Loucy (cell line): Measurements from ENCODE around the gene FLVCR2.

ENCODE experiments used
- H2AFZ ChIP-seq: fragments of 200-600 bp; sonication (generic); 2 replicates; pipeline ENCODE4 v1.6.0; 2016; ENCODE audit warnings: antibody characterized with exemption, mild to moderate bottlenecking, low read length, moderate library complexity
- H3F3A ChIP-seq: fragments of 200-600 bp; 2 replicates; pipeline ENCODE4 v1.6.0; 2016; ENCODE audit warnings: antibody characterized with exemption, low read depth, mild to moderate bottlenecking
- H3K27me3 ChIP-seq: fragments of 200-600 bp; sonication (generic); 2 replicates; pipeline ENCODE4 v1.6.1; 2014; ENCODE audit warnings: low read length, mild to moderate bottlenecking; ENCODE audit not compliant: insufficient read depth, poor library complexity, severe bottlenecking
- H3K36me3 ChIP-seq: fragments of 200-600 bp; sonication (generic); 2 replicates; pipeline ENCODE4 v1.6.1; 2016; ENCODE audit warnings: low read length; ENCODE audit not compliant: insufficient read depth
- H3K4me1 ChIP-seq: fragments of 200-600 bp; sonication (generic); 2 replicates; pipeline ENCODE4 v1.5.1; 2014; ENCODE audit warnings: low read length, mild to moderate bottlenecking; ENCODE audit not compliant: insufficient read depth, poor library complexity, severe bottlenecking
- H3K4me2 ChIP-seq: fragments of 200-600 bp; sonication (generic); 2 replicates; pipeline ENCODE4 v1.6.0; 2014; ENCODE audit warnings: antibody characterized with exemption, low read length, low read depth, mild to moderate bottlenecking; ENCODE audit not compliant: poor library complexity, severe bottlenecking
- H3K4me3 ChIP-seq: fragments of 200-600 bp; sonication (generic); 2 replicates; pipeline ENCODE4 v1.5.1; 2014; ENCODE audit warnings: low read length, mild to moderate bottlenecking, mixed read lengths; ENCODE audit not compliant: poor library complexity, severe bottlenecking
- H3K79me2 ChIP-seq: fragments of 200-600 bp; sonication (generic); 2 replicates; pipeline ENCODE4 v1.6.1; 2014; ENCODE audit warnings: low read length; ENCODE audit not compliant: insufficient read depth
- H3K9ac ChIP-seq: fragments of 200-600 bp; sonication (generic); 2 replicates; pipeline ENCODE4 v1.6.0; 2014; ENCODE audit warnings: mild to moderate bottlenecking, low read depth, low read length, moderate library complexity; ENCODE audit not compliant: poor library complexity, severe bottlenecking
- H3K9me2 ChIP-seq: fragments of 200-600 bp; sonication (generic); replicated peaks from 2 replicates; pipeline ENCODE4 v1.6.1; 2016; ENCODE audit warnings: low read depth, low read length, mixed read lengths
- H3K9me3 ChIP-seq: fragments of 200-600 bp; sonication (generic); 2 replicates; pipeline ENCODE4 v1.6.1; 2014; ENCODE audit warnings: mild to moderate bottlenecking, antibody characterized with exemption, low read length, low read depth; ENCODE audit not compliant: insufficient read depth
- H4K20me1 ChIP-seq: fragments of 200-600 bp; sonication (generic); 2 replicates; pipeline ENCODE4 v1.6.0; 2014; ENCODE audit warnings: antibody characterized with exemption, low read length, mild to moderate bottlenecking; ENCODE audit not compliant: insufficient read depth, poor library complexity, severe bottlenecking
- EZH2phosphoT487 ChIP-seq: fragments of 200-600 bp; IDR thresholded peaks from 2 replicates; pipeline ENCODE4 v1.6.1; 2018; ENCODE audit warnings: antibody characterized with exemption, mild to moderate bottlenecking, moderate library complexity, borderline replicate concordance
- TF ChIP-seq, protein P1 (sequence below): fragments of 200-600 bp; sonication (generic); conservative IDR thresholded peaks from 2 replicates; pipeline ENCODE4 v1.5.1; 2014; ENCODE audit warnings: mild to moderate bottlenecking, antibody characterized with exemption, low read length

The FLVCR2 gene

DNA sequence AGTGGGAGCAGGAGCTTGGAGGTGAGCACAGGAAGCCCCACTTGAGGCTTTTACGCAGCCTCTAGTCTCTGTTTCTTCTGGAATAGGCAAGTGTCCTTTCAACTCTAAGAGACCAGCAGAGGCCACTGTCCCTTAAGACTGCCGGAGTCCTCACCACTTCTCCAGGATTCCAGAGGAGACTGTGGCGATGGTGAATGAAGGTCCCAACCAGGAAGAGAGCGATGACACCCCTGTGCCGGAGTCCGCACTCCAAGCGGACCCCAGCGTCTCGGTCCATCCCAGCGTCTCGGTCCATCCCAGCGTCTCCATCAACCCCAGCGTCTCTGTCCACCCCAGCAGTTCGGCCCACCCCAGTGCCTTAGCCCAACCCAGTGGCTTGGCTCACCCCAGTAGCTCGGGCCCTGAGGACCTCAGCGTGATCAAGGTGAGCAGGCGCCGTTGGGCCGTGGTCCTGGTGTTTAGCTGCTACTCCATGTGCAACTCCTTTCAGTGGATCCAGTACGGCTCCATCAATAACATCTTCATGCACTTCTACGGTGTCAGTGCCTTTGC, 442 bp downstream of the FLVCR2 start:
- Histone ChIP-seq H3K9ac (no peak overlapping the region), H2AFZ (peak overlapping the region; percentile 94), H3K4me2 (peak overlapping the region; percentile 94), H3K27me3 (no peaks in the 10 kb centered on the region), H3K79me2 (no peaks in the 10 kb centered on the region), H4K20me1 (no peaks in the 10 kb centered on the region), H3K36me3 (no peaks in the 10 kb centered on the region), H3K4me3 (peak overlapping the region; percentile 75), H3K4me1 (peaks cover 12% of the 10 kb centered on the region), H3F3A (no peaks in the 10 kb centered on the region), H3K9me3 (no peaks in the 10 kb centered on the region), H3K9me2 (no peaks in the 10 kb centered on the region)
- TF ChIP-seq EZH2phosphoT487: no peak
- TF ChIP-seq, protein P1, sequence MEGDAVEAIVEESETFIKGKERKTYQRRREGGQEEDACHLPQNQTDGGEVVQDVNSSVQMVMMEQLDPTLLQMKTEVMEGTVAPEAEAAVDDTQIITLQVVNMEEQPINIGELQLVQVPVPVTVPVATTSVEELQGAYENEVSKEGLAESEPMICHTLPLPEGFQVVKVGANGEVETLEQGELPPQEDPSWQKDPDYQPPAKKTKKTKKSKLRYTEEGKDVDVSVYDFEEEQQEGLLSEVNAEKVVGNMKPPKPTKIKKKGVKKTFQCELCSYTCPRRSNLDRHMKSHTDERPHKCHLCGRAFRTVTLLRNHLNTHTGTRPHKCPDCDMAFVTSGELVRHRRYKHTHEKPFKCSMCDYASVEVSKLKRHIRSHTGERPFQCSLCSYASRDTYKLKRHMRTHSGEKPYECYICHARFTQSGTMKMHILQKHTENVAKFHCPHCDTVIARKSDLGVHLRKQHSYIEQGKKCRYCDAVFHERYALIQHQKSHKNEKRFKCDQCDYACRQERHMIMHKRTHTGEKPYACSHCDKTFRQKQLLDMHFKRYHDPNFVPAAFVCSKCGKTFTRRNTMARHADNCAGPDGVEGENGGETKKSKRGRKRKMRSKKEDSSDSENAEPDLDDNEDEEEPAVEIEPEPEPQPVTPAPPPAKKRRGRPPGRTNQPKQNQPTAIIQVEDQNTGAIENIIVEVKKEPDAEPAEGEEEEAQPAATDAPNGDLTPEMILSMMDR: no peak

DNA sequence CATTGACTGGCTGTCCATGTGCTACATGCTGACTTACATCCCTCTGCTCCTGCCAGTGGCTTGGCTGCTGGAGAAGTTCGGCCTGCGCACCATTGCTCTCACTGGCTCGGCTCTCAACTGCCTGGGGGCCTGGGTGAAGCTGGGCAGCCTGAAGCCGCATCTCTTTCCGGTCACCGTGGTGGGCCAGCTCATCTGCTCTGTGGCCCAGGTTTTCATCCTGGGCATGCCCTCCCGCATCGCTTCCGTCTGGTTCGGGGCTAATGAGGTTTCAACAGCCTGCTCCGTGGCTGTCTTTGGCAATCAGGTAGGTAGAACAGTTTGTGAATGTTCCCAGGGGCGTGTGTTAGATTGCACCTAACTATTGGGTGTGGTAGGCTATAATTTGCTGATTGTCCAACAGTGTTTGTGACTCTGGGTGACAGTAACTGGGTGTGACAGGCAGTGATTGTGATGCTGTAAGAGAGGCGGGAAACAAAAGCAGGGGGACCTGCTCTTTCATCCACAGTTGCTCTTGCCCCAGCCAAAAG, 981 bp downstream of the FLVCR2 start:
- no peak overlapping the region for H3K4me2 ChIP-seq
- no peak overlapping the region for H3K4me3 ChIP-seq
- peaks cover 12% of the 10 kb centered on the region for H3K4me1 ChIP-seq
- no peaks in the 10 kb centered on the region for H3K9me2 ChIP-seq
- TF ChIP-seq EZH2phosphoT487: no peak
- TF ChIP-seq, protein P1: no peak
- no peaks in the 10 kb centered on the region for H3K27me3 ChIP-seq
- H4K20me1 ChIP-seq: no peaks in the 10 kb centered on the region
- no peaks in the 10 kb centered on the region for H3K9me3 ChIP-seq
- no peak overlapping the region for H3K9ac ChIP-seq
- no peaks in the 10 kb centered on the region for H3K79me2 ChIP-seq
- no peaks in the 10 kb centered on the region for H3F3A ChIP-seq
- no peaks in the 10 kb centered on the region for H3K36me3 ChIP-seq
- no peak overlapping the region for H2AFZ ChIP-seq

DNA sequence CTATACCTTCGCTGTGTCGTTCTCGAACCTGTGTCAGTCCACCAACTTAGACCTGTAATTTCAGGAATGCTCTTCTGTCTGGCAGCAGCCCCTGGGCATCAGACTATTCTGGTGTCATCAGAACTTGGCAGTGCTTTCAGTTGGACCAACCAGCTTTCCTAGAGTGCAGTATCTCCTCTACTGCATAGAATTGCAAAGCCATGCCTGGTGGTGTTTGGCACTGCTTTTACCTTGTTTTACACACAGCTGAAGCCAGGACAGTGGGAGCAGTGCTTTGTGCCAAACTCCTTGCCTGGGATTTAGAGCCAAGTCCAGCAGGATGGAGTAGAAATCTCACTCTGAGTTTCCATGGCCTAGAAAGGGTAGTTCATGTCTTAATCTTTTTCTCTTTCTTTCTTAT, 1.5 kb downstream of the FLVCR2 start:
- TF ChIP-seq, protein P1: no peak
- TF ChIP-seq EZH2phosphoT487: no peak

More for the DNA sequence above, 1.5 kb downstream of the FLVCR2 start:
- Histone ChIP-seq H4K20me1 (no peaks in the 10 kb centered on the region), H3F3A (no peaks in the 10 kb centered on the region), H3K36me3 (no peaks in the 10 kb centered on the region), H3K4me3 (no peak overlapping the region), H3K9ac (no peak overlapping the region), H3K4me1 (peaks cover 12% of the 10 kb centered on the region), H2AFZ (no peak overlapping the region), H3K9me3 (no peaks in the 10 kb centered on the region), H3K9me2 (no peaks in the 10 kb centered on the region), H3K4me2 (no peak overlapping the region), H3K79me2 (no peaks in the 10 kb centered on the region), H3K27me3 (no peaks in the 10 kb centered on the region)
